K562 (cell line): ENCODE data around the gene CCDC106. TPM values are rescaled to one million over a fixed set of nuclear protein-coding genes. Genes with fewer than 3 reads are reported as not detected.

Experiments used
- ATAC-seq: fragments of 200-7000 bp; cut with Tn5 transposase; 3 replicates; pipeline ENCODE4 v1.9.1; 2020; ENCODE audit warnings: moderate library complexity
- BruUV-seq: library from RNA; stranded (reverse); fragments of 400-500 nt; replicated peaks from 2 replicates; lab custom pipeline; 2021; lab: Mats Ljungman, UMichigan
- CTCF ChIA-PET: fragments of 300-600 bp; formaldehyde crosslinking; extraction: SDS; loops from one replicate; lab custom pipeline; 2021; ENCODE audit warnings: low intra/inter-chr PET ratio; lab: Yijun Ruan, JAX
- POLR2A ChIA-PET: fragments of 300-600, 350-650 bp; sonication (Branson Sonifier 250); formaldehyde crosslinking; extraction: SDS; loops from one replicate; lab custom pipeline; 2021; ENCODE audit warnings: antibody characterized with exemption, inconsistent platforms; lab: Yijun Ruan, JAX
- DNase-seq, 4 experiments: peaks; one replicate each; pipeline versions ENCODE4 v3.0.0 to v3.0.0-alpha.2; 2011 to 2018; ENCODE audit warnings: low spot score in 3 of 4, mixed read lengths in 3 of 4; ENCODE audit errors: extremely low read depth in 1 of 4
- FAIRE-seq: peaks from 2 replicates; lab custom pipeline; 2011; peaks lifted over from hg19 to GRCh38; lab: Jason Lieb, UNC
- H2AFZ ChIP-seq: 2 replicates; pipeline ENCODE4 v1.6.0; 2011; ENCODE audit warnings: low read depth, low read length, control low read depth, inconsistent platforms
- H3K27ac ChIP-seq: fragments of 200-600 bp; 3 replicates; pipeline ENCODE4 v1.8.0; 2011; ENCODE audit warnings: low read depth, mild to moderate bottlenecking, control low read depth, inconsistent platforms, low read length, moderate library complexity, mixed read lengths; ENCODE audit errors: extremely low read depth
- H3K27me3 ChIP-seq, 2 experiments: fragments of 300-600 bp in 1 of 2; 2 replicates in 1 of 2; 3 replicates in 1 of 2; pipeline versions ENCODE4 v1.6.0 to v1.8.0; 2011; ENCODE audit warnings: inconsistent platforms in 2 of 2, low read length in 2 of 2, mild to moderate bottlenecking in 1 of 2, mixed read lengths in 1 of 2, moderate library complexity in 1 of 2; ENCODE audit not compliant: control insufficient read depth in 2 of 2, insufficient read depth in 2 of 2
- H3K36me3 ChIP-seq: fragments of 300-600 bp; 3 replicates; pipeline ENCODE4 v1.8.0; 2011; ENCODE audit warnings: mild to moderate bottlenecking, low read length, inconsistent platforms; ENCODE audit not compliant: control insufficient read depth, insufficient read depth
- H3K4me1 ChIP-seq, 2 experiments: fragments of 200-600 bp in 1 of 2; replicated peaks in 1 of 2; 2 replicates in 1 of 2; 3 replicates in 1 of 2; pipeline versions ENCODE4 v1.5.1 to v1.8.0; 2011; ENCODE audit warnings: inconsistent platforms in 2 of 2, low read length in 2 of 2, mild to moderate bottlenecking in 1 of 2, mixed read lengths in 1 of 2, moderate library complexity in 1 of 2; ENCODE audit not compliant: control insufficient read depth in 2 of 2, insufficient read depth in 2 of 2
- H3K4me2 ChIP-seq: 2 replicates; pipeline ENCODE4 v1.6.1; 2011; ENCODE audit warnings: low read length, control low read depth, inconsistent platforms, mixed read lengths; ENCODE audit not compliant: insufficient read depth
- H3K4me3 ChIP-seq: fragments of 200-600 bp; sonication (generic), shearing (Covaris generic); 2 replicates; pipeline ENCODE4 v1.5.1; 2016; ENCODE audit warnings: control low read depth, inconsistent platforms
- H3K79me2 ChIP-seq: fragments of 200-600 bp; 3 replicates; pipeline ENCODE4 v1.8.0; 2011; ENCODE audit warnings: low read length, inconsistent platforms; ENCODE audit not compliant: control insufficient read depth, insufficient read depth
- H3K9ac ChIP-seq, 2 experiments: 2 replicates each; pipeline versions ENCODE4 v1.6.0 to v1.6.1; 2011; ENCODE audit warnings: low read depth in 2 of 2, low read length in 2 of 2, control low read depth in 1 of 2, inconsistent platforms in 1 of 2, mild to moderate bottlenecking in 1 of 2, mixed read lengths in 1 of 2; ENCODE audit not compliant: insufficient read depth in 1 of 2
- H3K9me1 ChIP-seq: one replicate; pipeline ENCODE4 v1.6.0; 2011; ENCODE audit warnings: inconsistent platforms, mild to moderate bottlenecking, low read length, moderate library complexity; ENCODE audit not compliant: control insufficient read depth, insufficient read depth
- H3K9me3 ChIP-seq: replicated peaks from 2 replicates; pipeline ENCODE4 v1.5.1; 2011; ENCODE audit warnings: low read depth, low read length, inconsistent platforms; ENCODE audit not compliant: control insufficient read depth, insufficient read depth
- H4K20me1 ChIP-seq: replicated peaks from 2 replicates; pipeline ENCODE4 v1.6.1; 2011; ENCODE audit warnings: low read length, inconsistent platforms, mixed read lengths; ENCODE audit not compliant: control insufficient read depth, insufficient read depth
- ARID3A ChIP-seq: IDR thresholded peaks from 2 replicates; pipeline ENCODE4 v1.6.1; 2012; ENCODE audit warnings: low read depth, low read length, improper control_type of control experiment, borderline replicate concordance
- CEBPG ChIP-seq, 3 experiments: fragments of 200-800 bp in 1 of 3; sonication (Bioruptor generic) in 1 of 3; sonication (generic) in 1 of 3; formaldehyde crosslinking in 1 of 3; IDR thresholded peaks in 2 of 3; conservative IDR thresholded peaks in 1 of 3; 2 replicates each; pipeline versions ENCODE4 v1.6.1 to v1.8.0; 2016 to 2022; ENCODE audit warnings: missing compliant biosample characterization in 2 of 3, missing genetic modification characterization in 2 of 3, mild to moderate bottlenecking in 1 of 3, missing genetic modification reagents in 1 of 3
- CREB1 ChIP-seq, 2 experiments: sonication (generic) in 1 of 2; formaldehyde crosslinking in 1 of 2; IDR thresholded peaks; 2 replicates each; pipeline versions ENCODE4 v1.6.1 to v1.8.0; 2012 to 2022; ENCODE audit warnings: inconsistent platforms in 1 of 2, mild to moderate bottlenecking in 1 of 2, missing genetic modification reagents in 1 of 2, moderate library complexity in 1 of 2
- ETV1 ChIP-seq: fragments of 450-650 bp; conservative IDR thresholded peaks from 2 replicates; pipeline ENCODE4 v1.6.1; 2016; ENCODE audit warnings: missing genetic modification characterization, control low read depth, low read depth, missing compliant biosample characterization
- FOXP4 ChIP-seq: sonication (generic); formaldehyde crosslinking; IDR thresholded peaks from 2 replicates; pipeline ENCODE4 v1.8.0; 2022; ENCODE audit warnings: mild to moderate bottlenecking, missing genetic modification reagents, borderline replicate concordance
- GATAD2B ChIP-seq: fragments of 450-650 bp; IDR thresholded peaks from 2 replicates; pipeline ENCODE4 v1.6.1; 2017; ENCODE audit warnings: mild to moderate bottlenecking, borderline replicate concordance
- GTF2F1 ChIP-seq: IDR thresholded peaks from 2 replicates; pipeline ENCODE4 v1.6.1; 2011; ENCODE audit warnings: low read depth, low read length, improper control_type of control experiment
- MEIS2 ChIP-seq: fragments of 450-650 bp; IDR thresholded peaks from 2 replicates; pipeline ENCODE4 v1.6.1; 2014; ENCODE audit warnings: mild to moderate bottlenecking; ENCODE audit not compliant: partially characterized antibody
- NR2C2 ChIP-seq, 2 experiments: fragments of 200-800 bp in 1 of 2; sonication (Bioruptor generic) in 1 of 2; sonication (generic) in 1 of 2; formaldehyde crosslinking in 1 of 2; IDR thresholded peaks; 2 replicates each; pipeline versions ENCODE4 v1.6.1 to v1.8.0; 2016 to 2022; ENCODE audit warnings: mild to moderate bottlenecking in 1 of 2, missing compliant biosample characterization in 1 of 2, missing genetic modification characterization in 1 of 2, missing genetic modification reagents in 1 of 2
- TEAD4 ChIP-seq, 2 experiments: sonication (generic) in 1 of 2; formaldehyde crosslinking in 1 of 2; IDR thresholded peaks; 2 replicates each; pipeline versions ENCODE4 v1.6.1 to v1.8.0; 2012 to 2022; ENCODE audit warnings: borderline replicate concordance in 1 of 2, inconsistent platforms in 1 of 2, low read length in 1 of 2, mild to moderate bottlenecking in 1 of 2, missing genetic modification reagents in 1 of 2
- whole genome bisulfite sequencing: fragments of 100-300 bp; shearing (Covaris generic); methylation state at CpG from one replicate; pipeline ENCODE4 v1.1.6; 2016; ENCODE audit warnings: low coverage, mixed read lengths; ENCODE audit not compliant: insufficient coverage; ENCODE audit errors: missing lambda C conversion rate; 5-methylcytosine and 5-hydroxymethylcytosine counted together
- in situ Hi-C: fragments of 300-500 bp; cut with MboI; formaldehyde crosslinking; loops from 4 replicates; pipeline ENCODE4 v1.15.0; 2018; ENCODE audit warnings: inconsistent platforms, mixed read lengths
- intact Hi-C: fragments of 100-400 bp; cut with micrococcal nuclease; formaldehyde crosslinking; loops from 2 replicates; pipeline ENCODE4 v1.14.2; 2022
- polyA plus RNA-seq, 8 experiments: library from polyadenylated mRNA; depleted of rRNA in 4 of 8; stranded (reverse) in 5 of 8; unstranded in 3 of 8; fragments of >200 nt; fragmentation: Nextera tagmentation in 2 of 8; fragmentation: Illumina TruSeq in 1 of 8; extraction: Ambion mirVana in 2 of 8; extraction: Trizol in 1 of 8; gene quantifications; 2 replicates each; pipeline versions ENCODE4 v1.2.1 to v1.2.3, GENCODE V29; 2011 to 2014; ENCODE audit warnings: inconsistent platforms in 1 of 8, missing spikeins in 1 of 8
- total RNA-seq, 7 experiments: library from RNA; depleted of rRNA in 6 of 7; stranded (reverse); fragments of >200 nt in 6 of 7; fragmentation: Illumina TruSeq in 2 of 7; extraction: Trizol in 2 of 7; gene quantifications; 2 replicates each; pipeline versions ENCODE4 v1.2.1 to v1.2.3, GENCODE V29; 2011 to 2021; ENCODE audit warnings: low replicate concordance in 1 of 7
- TF ChIP-seq, protein P1 (sequence below): sonication (generic); formaldehyde crosslinking; IDR thresholded peaks from 2 replicates; pipeline ENCODE4 v1.8.0; 2022; ENCODE audit warnings: mild to moderate bottlenecking, missing genetic modification reagents
- TF ChIP-seq, protein P2 (sequence below), 2 experiments: fragments of 450-650 bp; IDR thresholded peaks; 2 replicates each; pipeline ENCODE4 v1.6.1; 2016

The CCDC106 gene
- total and polyA plus RNA-seq, 9 of the 15 experiments (the other 6 are each of a cell fraction or from before 2014, with no cell fraction given): 0.10 to 27.5 (median 15.0) TPM; not detected in 1

DNA sequence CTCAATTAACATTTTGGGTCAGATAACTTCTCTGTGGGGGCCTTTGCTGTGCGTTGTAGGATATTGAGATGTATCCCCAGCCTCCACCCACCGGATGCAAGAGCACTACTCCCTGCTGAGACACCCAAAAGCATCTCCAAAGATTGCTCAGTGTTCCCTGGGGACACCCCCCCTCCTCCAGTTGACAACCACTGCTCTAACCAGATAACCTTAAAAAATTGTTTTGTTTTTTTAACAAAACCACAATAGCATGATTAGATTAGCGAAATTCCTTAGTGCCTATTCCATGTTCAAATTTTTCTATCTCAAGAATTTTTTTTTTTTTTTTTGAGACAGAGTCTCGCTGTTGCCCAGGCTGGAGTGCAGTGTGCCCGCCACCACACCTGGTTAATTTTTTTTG is 24.4 kb downstream of the CCDC106 start:
- Histone ChIP-seq H3K4me3 (no peak overlapping the region), H3K79me2 (peaks cover 89% of the 10 kb centered on the region), H3K27ac (peak overlapping the region; percentile 22; the same call in 2 of the 3 replicates), H4K20me1 (peaks cover 52% of the 10 kb centered on the region), H3K9me1 (peaks cover 3% of the 10 kb centered on the region), H3K4me2 (no peak overlapping the region), H2AFZ (no peak overlapping the region), H3K27me3 (no peaks in the 10 kb centered on the region), H3K9ac (no peak overlapping the region; a peak in 1 of 4 replicates), H3K36me3 (peaks cover 82% of the 10 kb centered on the region; the same call in 2 of the 3 replicates), H3K4me1 (peaks cover 41 to 62% of the 10 kb centered on the region in 2 experiments), H3K9me3 (no peaks in the 10 kb centered on the region)
- intact Hi-C loops (no loop called here), in situ Hi-C loops (no loop called here)
- no TSS peak for BruUV-seq
- ATAC-seq (peak; percentile 21; the same call in 2 of the 3 replicates), DNase-seq (peak; percentile 52 to 82 (median 72)), FAIRE-seq (peak; percentile 78)
- 29% methylated on average over 5 of the region's 5 CpGs for WGBS
- ChIA-PET CTCF (interaction anchor here (0.7 kb wide), 1 partner anchor 40 kb away, joined by 3 read pairs; no protein-coding TSS in a partner anchor), POLR2A (interaction anchor here (0.6 to 2.1 kb wide), 7 partner anchors 16 to 36 kb away, joined by 3 to 12 read pairs (median 4); partner anchors contain the start of genes CCDC106 and U2AF2)
- no peak for TF ChIP-seq CEBPG (CRISPR knock-in tag; IDR thresholded peaks at IDR 0.05)
- no peak for TF ChIP-seq CEBPG (tag; conservative IDR thresholded peaks at IDR 0.05 in 1 of 2, IDR thresholded peaks at IDR 0.05 in 1 of 2)
- no peak for TF ChIP-seq GATAD2B
- no peak for TF ChIP-seq FOXP4 (CRISPR knock-in tag)
- TF ChIP-seq, protein P1, sequence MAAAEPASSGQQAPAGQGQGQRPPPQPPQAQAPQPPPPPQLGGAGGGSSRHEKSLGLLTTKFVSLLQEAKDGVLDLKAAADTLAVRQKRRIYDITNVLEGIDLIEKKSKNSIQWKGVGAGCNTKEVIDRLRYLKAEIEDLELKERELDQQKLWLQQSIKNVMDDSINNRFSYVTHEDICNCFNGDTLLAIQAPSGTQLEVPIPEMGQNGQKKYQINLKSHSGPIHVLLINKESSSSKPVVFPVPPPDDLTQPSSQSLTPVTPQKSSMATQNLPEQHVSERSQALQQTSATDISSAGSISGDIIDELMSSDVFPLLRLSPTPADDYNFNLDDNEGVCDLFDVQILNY (CRISPR knock-in tag): no peak
- no peak for TF ChIP-seq MEIS2
- TF ChIP-seq ETV1: peak; percentile 56; the same call in 1 of the 2 replicates
- no peak for TF ChIP-seq GTF2F1
- peak; percentile 68 for TF ChIP-seq TEAD4 (IDR thresholded peaks at IDR 0.05; ENCODE audit: low read length)
- TF ChIP-seq TEAD4 (CRISPR knock-in tag; IDR thresholded peaks at IDR 0.05; ENCODE audit: borderline replicate concordance): no peak
- TF ChIP-seq, protein P2, sequence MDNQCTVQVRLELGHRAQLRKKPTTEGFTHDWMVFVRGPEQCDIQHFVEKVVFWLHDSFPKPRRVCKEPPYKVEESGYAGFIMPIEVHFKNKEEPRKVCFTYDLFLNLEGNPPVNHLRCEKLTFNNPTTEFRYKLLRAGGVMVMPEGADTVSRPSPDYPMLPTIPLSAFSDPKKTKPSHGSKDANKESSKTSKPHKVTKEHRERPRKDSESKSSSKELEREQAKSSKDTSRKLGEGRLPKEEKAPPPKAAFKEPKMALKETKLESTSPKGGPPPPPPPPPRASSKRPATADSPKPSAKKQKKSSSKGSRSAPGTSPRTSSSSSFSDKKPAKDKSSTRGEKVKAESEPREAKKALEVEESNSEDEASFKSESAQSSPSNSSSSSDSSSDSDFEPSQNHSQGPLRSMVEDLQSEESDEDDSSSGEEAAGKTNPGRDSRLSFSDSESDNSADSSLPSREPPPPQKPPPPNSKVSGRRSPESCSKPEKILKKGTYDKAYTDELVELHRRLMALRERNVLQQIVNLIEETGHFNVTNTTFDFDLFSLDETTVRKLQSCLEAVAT (IDR thresholded peaks at IDR 0.05): no peak
- 0 out of 2 replicates have a peak, but pooled peaks have one; percentile 10 for TF ChIP-seq CREB1 (IDR thresholded peaks at IDR 0.05)
- TF ChIP-seq CREB1 (CRISPR knock-in tag; IDR thresholded peaks at IDR 0.05): no peak
- no peak for TF ChIP-seq ARID3A
- TF ChIP-seq NR2C2 (CRISPR knock-in tag; IDR thresholded peaks at IDR 0.05): no peak
- no peak for TF ChIP-seq NR2C2 (tag; IDR thresholded peaks at IDR 0.05)
